ENCODE measurements around the gene KLF13. TPM values are rescaled to one million over a fixed set of nuclear protein-coding genes. Genes with fewer than 3 reads are reported as not detected.
A peak's percentile ranks its signal among the peaks of the same experiment; 100 is the strongest.

KLF13 gene
- total RNA-seq, 1 donor from 2014 or later = 30.9 TPM

DNA sequence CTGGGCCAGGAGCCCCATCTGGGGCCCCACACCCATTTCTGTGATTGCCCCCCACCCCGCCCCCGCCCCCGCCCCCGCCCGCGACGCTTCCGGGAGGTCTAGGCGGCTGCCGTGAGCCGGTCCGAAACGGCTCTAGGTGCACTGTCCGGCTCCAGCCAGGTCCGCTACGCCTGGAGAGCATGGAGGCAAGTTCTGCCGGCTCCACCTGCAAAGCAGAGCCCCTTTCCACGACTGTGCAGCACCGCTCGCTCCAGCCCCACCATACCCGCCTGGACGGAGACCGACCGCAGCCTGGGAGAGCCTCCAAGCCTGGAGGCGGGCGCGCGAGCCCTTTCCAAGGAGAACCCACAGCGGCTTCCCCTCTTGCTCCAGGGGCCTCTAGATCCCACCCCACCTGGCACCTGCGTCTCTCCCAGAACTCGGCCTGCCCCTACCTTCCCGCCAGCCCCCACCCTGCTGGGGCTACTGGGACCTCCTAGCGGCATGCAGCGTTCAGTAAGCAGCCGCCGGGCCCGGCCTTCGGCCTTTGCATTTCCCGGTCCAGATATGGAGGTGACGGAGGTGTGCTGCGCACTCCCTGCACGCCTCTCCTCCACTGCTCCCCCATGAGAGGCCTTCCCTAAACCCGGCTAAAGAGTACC, 66.2 kb downstream of the KLF13 start:
- intact Hi-C loops (cut with DNase I) = no loop called here
- Histone ChIP-seq H3K9me3 (no peaks in the 10 kb centered on the region), H3K4me1 (peaks cover 35% of the 10 kb centered on the region), H3K4me3 (peak overlapping the region; percentile 56 to 82), H3K36me3 (no peaks in the 10 kb centered on the region), H3K27ac (peak overlapping the region; percentile 93), H3K27me3 (no peaks in the 10 kb centered on the region)
- peak; percentile 79 to 92 for DNase-seq (ENCODE audit: extremely low spot score in 2 of 2)
- no peak for TF ChIP-seq POLR2A (IDR thresholded peaks at IDR 0.05)
- TF ChIP-seq POLR2AphosphoS5 (IDR thresholded peaks at IDR 0.05; ENCODE audit: insufficient read depth in 1 of 2, low read depth in 1 of 2) = no peak
- TF ChIP-seq, protein P1, sequence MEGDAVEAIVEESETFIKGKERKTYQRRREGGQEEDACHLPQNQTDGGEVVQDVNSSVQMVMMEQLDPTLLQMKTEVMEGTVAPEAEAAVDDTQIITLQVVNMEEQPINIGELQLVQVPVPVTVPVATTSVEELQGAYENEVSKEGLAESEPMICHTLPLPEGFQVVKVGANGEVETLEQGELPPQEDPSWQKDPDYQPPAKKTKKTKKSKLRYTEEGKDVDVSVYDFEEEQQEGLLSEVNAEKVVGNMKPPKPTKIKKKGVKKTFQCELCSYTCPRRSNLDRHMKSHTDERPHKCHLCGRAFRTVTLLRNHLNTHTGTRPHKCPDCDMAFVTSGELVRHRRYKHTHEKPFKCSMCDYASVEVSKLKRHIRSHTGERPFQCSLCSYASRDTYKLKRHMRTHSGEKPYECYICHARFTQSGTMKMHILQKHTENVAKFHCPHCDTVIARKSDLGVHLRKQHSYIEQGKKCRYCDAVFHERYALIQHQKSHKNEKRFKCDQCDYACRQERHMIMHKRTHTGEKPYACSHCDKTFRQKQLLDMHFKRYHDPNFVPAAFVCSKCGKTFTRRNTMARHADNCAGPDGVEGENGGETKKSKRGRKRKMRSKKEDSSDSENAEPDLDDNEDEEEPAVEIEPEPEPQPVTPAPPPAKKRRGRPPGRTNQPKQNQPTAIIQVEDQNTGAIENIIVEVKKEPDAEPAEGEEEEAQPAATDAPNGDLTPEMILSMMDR (IDR thresholded peaks at IDR 0.05) = no peak

DNA sequence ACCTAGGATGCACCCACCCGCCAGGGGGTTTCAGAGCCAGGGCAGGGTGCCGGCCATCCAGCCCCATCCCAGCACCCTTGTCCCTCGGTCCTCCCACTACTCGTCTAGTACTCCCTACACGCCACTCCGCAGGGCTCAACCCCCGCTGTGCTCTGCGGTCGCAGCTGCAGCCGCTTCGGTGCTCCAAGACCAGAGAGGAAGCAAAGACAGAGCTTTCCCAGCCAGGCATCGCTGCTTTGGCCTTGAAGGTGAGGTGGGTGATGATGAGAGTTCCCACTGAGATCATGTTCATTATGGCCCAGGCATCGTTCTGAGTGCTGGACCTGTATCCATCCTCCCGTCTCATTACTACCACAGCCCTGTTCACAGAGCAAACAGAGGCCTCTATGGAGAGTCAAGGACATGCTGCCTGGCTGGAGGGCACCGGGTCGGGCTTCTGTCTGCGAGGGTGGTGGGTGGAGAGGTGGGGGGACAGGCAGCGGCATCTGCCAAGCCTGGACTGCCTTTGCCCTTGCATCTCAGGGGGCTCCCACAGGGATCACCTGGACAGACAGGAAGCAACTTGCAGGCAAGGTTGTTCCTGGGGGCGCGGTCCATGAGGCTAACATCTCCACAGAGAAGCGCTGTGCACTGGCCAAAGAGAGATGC, 66.9 kb downstream of the KLF13 start:
- peak overlapping the region; percentile 93 for H3K27ac ChIP-seq
- H3K4me3 ChIP-seq = peak overlapping the region; percentile 56 to 82
- peaks cover 37% of the 10 kb centered on the region for H3K4me1 ChIP-seq
- no peaks in the 10 kb centered on the region for H3K9me3 ChIP-seq
- no peaks in the 10 kb centered on the region for H3K27me3 ChIP-seq
- peak in 1 of 2 donors; percentile 88 for DNase-seq (ENCODE audit: extremely low spot score in 2 of 2)
- TF ChIP-seq, protein P1 (IDR thresholded peaks at IDR 0.05) = no peak
- TF ChIP-seq POLR2AphosphoS5 (IDR thresholded peaks at IDR 0.05; ENCODE audit: insufficient read depth in 1 of 2, low read depth in 1 of 2) (no peak), POLR2A (IDR thresholded peaks at IDR 0.05) (no peak)
- no peaks in the 10 kb centered on the region for H3K36me3 ChIP-seq
- intact Hi-C loops (cut with DNase I) = no loop called here

DNA sequence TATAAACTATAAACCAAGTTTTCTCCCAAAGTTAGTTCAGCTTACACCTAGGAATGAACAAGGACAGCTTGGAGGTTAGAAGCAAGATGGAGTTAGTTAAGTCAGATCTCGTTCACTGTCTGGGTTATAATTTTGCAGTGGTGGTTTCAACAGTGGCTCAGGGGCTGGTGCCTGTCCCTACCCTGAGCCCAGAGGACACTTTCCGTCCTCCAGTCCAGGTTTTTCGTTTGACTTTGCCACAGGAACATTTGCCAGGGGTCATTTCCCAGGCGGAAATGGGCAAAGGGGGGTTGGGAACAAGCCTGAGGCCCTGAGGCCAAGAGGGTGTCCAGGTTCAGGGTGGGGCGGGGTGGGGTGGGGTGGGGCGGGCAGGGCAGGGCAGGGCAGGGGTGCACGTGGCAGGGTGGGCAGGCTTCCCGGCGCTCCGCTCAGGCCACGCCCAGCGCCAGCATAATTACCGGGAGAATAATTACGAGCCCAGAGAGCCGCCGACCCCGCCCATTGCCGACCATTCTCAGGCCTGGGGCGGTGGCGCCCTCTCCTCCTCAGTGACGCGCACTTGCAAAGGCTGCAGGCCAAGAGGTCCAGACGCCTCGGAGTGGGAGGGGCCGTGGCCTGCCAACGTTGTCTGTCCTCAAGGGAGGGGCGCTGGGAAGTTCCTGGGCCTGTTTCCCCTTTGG, 70.4 kb downstream of the KLF13 start:
- H3K27me3 ChIP-seq = no peaks in the 10 kb centered on the region

DNA sequence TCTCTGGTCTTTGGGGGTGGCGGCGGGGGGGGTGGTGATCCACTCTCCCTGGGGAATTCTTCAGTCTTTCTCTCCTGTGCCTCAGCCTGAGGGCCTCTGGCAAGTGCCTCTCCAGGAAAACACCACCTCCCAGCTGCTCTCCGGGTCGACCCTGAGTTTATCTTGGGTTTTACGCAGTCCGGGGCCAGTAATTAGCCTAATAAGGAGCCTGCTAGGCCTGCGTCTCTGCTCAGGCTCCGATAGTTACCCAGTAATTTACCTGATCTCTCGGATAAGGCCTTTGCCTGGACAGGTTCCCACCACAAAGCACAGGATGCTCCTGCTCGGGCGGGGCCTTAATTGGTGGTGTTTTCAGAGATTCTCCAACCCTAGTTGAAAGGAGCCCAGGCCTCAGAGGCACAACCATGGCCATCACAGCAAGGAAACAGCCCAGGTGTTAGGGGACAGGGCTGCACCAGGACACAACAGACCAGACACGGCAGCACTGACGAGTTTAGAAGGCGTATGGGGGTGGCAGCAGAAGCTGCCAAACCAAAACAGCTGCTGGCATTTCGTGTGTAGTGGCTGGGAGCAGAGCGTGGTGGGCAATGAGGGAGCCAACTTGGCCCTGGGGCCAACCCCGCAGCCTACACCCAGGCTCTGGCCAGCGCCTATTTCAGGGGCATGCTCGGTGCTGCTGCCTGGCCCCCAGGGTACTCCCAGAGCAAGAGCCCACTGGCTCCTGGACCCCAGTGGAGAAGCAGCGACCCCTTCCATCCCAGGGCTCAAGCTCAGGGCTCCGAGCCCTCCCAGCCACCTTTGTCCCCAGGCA, 71.4 kb downstream of the KLF13 start:
- Histone ChIP-seq H3K4me3 (no peak overlapping the region), H3K4me1 (peaks cover 50% of the 10 kb centered on the region), H3K9me3 (no peaks in the 10 kb centered on the region), H3K27ac (peak overlapping the region; percentile 89), H3K27me3 (no peaks in the 10 kb centered on the region), H3K36me3 (no peaks in the 10 kb centered on the region)
- DNase-seq (ENCODE audit: extremely low spot score in 2 of 2) = no peak
- intact Hi-C loops (cut with DNase I) = no loop called here
- TF ChIP-seq POLR2AphosphoS5 (IDR thresholded peaks at IDR 0.05; ENCODE audit: insufficient read depth in 1 of 2, low read depth in 1 of 2) (no peak), POLR2A (IDR thresholded peaks at IDR 0.05) (no peak)
- TF ChIP-seq, protein P1 (IDR thresholded peaks at IDR 0.05) = no peak

More for the DNA sequence above, 70.4 kb downstream of the KLF13 start:
- peak overlapping the region in 1 of 2 donors; percentile 27 for H3K4me3 ChIP-seq
- H3K4me1 ChIP-seq = peaks cover 56% of the 10 kb centered on the region
- no peaks in the 10 kb centered on the region for H3K36me3 ChIP-seq
- H3K27ac ChIP-seq = peak overlapping the region; percentile 89
- no peaks in the 10 kb centered on the region for H3K9me3 ChIP-seq
- no peak for TF ChIP-seq POLR2A (IDR thresholded peaks at IDR 0.05)
- TF ChIP-seq, protein P1 (IDR thresholded peaks at IDR 0.05) = peak in 1 of 3 experiments; percentile 33
- TF ChIP-seq POLR2AphosphoS5 (IDR thresholded peaks at IDR 0.05; ENCODE audit: insufficient read depth in 1 of 2, low read depth in 1 of 2) = peak; percentile 50 to 76
- intact Hi-C loops (cut with DNase I) = no loop called here
- peak in 1 of 2 donors; percentile 96 for DNase-seq (ENCODE audit: extremely low spot score in 2 of 2)

Data from vagina (tissue), 2 donors.